GM12801 (cell line): Measurements from ENCODE around the gene KRTAP10-6.

Experiments
- TF ChIP-seq, protein P1 (sequence below): IDR thresholded peaks from one replicate; pipeline ENCODE4 v1.5.1; 2011; ENCODE audit warnings: control low read depth; ENCODE audit not compliant: insufficient read length; ENCODE audit errors: extremely low read depth

KRTAP10-6 gene

DNA sequence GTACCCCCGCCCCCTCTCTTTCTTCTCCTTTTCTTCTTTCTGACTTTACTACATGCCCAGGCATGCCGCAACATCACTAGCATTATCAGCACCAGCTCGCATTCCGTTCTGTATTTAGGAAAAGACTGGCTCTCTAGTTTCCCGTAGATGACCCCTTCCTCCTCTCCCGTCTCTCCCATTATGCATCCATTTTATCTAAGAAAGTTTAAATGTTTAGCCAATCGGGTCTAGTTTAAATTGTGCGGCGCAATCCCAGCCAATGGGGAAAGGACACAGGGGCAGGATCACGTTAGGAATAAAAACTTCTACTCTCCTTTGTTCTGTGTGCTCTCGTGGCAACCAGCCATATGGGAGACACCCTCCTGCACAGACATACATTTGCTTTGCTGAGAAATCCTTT is 5.8 kb upstream of the KRTAP10-6 start:
- TF ChIP-seq, protein P1, sequence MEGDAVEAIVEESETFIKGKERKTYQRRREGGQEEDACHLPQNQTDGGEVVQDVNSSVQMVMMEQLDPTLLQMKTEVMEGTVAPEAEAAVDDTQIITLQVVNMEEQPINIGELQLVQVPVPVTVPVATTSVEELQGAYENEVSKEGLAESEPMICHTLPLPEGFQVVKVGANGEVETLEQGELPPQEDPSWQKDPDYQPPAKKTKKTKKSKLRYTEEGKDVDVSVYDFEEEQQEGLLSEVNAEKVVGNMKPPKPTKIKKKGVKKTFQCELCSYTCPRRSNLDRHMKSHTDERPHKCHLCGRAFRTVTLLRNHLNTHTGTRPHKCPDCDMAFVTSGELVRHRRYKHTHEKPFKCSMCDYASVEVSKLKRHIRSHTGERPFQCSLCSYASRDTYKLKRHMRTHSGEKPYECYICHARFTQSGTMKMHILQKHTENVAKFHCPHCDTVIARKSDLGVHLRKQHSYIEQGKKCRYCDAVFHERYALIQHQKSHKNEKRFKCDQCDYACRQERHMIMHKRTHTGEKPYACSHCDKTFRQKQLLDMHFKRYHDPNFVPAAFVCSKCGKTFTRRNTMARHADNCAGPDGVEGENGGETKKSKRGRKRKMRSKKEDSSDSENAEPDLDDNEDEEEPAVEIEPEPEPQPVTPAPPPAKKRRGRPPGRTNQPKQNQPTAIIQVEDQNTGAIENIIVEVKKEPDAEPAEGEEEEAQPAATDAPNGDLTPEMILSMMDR = no peak

DNA sequence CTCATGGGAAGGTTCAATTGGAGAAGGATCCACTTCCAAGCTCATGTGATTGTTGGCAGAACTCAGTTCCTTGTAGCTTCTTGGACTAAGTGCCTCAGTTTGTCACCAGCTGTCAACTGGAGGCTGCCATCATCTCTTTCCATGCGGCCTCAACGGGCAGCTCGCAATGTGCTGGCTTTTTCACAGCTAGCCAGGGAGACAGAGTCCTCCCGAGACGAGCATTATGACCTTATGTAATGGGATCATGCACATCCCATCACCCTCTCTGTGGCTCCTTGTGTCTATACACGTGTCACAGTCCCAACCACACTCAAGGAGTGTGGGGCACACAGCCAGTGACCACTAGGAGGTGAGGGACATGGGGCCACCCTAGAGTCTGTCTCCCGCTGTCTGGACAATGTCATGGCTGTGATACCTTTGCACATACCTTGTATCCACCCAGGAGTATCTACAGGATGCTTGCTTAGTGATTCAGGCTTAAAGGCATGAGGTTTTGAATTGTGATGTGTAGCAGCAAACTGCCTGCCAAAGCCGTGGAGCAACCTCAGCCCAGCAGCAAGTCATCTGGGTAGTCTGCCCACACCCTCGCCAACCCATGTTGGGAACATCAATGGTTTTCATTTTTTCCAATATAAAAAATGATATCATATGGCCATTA is 3.9 kb upstream of the KRTAP10-6 start:
- TF ChIP-seq, protein P1 = no peak

DNA sequence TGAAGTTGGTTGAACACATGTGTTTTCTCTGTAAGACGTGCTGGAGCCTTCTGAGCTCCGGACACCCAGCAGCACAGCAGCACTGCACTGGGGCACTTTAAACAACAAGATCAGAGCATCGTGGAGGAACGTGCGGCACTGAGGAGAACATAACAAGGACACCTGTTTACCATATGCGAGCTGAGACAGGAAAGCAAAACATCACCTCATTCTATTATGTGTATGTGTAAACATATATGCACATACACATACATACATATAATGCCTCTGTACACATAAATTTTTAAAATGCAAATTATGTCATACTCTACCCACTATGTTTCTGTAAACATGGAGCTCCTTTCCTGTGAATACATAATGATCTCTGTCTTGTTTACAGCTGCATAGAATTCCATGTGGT is 3.2 kb upstream of the KRTAP10-6 start:
- TF ChIP-seq, protein P1 = no peak

DNA sequence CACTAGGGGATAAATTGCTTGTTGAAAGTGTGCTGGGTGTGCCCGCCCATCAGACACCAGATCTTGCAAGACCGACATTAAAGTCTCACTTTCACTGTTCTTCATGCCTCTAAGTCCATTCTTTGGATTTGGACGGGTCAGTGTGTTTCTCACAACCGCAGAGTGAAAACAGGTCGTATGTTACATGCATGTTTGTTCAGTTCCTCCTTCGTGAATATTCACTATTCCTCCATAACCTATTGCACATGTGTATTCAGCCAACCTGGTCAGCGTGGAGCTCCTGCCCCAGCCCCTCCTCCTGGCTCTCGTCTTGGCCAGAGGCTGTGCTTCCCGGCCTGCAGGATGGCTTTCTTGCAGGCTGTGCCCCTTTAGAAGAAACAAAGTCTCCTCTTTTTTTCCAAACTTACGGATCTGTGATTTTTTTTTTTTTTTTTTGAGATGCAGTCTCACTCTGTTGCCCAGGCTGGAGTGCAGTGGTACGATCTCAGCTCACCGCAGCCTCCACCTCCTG is 2.2 kb upstream of the KRTAP10-6 start:
- TF ChIP-seq, protein P1 = no peak

DNA sequence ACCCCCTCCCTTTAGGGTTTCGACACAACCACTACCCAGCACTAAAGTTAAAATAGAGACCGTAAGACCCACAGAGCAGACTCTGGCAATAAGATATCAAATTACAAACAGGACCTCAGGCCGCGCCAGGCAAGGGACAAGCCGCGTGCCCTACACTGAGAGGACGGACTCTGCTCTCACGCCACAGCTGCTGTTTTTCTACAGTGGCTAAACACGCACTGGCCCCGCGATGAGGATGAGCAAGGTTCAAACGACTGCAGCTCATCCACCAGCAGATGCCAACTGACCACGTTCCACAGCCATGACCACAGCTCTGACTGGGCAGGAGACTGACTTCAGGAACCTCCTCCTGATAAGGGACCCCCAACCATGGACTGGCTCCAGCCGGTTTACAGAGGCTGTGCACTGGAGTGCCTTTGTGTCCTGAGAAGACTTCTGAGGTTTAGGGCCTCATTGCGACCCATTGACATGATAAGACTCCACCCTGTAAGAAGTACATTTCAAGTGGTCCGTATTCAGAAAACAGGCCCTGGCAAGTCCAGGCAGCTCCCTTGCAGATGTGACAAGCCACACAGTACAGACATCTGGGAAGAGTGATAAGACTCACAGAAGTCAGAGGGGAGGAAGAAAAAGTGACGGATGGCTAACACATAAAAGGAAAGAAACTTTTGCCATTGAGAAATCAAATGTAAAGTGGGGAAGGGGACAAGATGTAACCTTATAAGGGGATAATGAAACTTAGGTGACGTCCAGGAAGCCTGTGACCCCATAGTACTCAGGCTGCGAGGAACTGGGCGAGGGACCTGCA is 1.5 kb upstream of the KRTAP10-6 start:
- TF ChIP-seq, protein P1 = no peak

DNA sequence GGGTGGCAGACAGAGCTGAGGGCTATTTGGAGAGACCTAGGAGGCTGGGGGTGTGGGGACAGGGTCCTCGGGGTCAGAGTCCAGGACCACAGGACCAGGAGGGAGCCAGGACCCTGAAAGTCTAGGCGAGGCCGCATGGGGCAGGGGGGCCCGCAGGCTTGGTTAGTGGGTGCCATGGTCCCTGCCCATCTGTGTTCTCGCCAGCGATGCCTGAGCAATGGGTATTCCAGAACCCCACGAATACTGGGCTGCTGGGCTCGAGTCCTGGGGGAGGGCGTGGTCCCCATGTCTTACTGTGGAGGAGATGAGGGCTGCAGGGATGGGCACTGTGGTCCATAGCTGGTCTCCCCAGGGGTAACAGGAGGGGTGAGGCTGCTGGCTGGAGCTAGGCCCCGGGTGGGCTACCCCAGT is 2.0 kb downstream of the KRTAP10-6 start:
- TF ChIP-seq, protein P1 = no peak

DNA sequence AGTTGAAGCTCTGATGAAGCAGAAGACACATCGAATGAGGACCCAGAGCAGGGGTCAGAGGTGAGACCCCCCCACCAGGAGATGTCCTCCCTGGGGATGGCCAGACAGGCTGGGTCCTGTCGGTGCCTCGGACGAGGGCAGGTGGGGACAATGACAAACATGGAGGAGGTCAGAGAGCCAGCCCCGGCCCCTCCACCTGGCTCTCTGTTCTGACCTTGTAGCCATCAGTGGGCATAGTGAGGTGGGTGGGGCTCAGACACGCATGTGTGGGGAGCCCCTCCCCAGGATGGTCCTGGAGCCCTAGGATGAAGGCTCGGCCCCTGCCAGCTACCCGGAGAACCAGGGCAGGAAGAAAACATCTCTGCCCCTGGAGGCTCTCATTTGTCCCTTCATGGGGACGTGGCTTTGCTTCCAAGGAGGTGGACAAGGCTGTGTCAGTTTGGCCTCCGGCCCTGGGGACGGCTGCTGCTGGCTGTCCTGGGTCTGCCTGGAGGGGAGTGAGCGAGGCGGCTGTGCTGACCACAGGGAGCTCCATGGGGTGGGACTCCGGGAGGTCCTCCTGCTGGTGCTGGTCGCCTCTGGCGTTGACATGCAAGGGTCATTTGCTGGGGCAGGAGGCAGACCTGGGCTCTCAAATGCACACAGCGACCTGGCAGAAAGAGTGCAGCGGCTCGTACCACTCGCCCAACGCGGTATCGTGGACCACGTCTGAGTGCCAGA is 2.6 kb downstream of the KRTAP10-6 start:
- TF ChIP-seq, protein P1 = no peak
